ENCODE results near the gene AFDN. TPM values are rescaled to one million over a fixed set of nuclear protein-coding genes. Genes with fewer than 3 reads are reported as not detected.

Gene AFDN
- total and polyA plus RNA-seq, 10 of the 15 experiments (the other 5 are each of a cell fraction or from before 2014, with no cell fraction given), result 5.7 to 68.2 (median 45.1) TPM

- no peak overlapping the region for H3K9ac ChIP-seq (ENCODE audit: control insufficient read depth, insufficient read depth, low read length)
- intact Hi-C loops (cut with micrococcal nuclease; ENCODE audit: unreplicated experiment), result no loop called here
- ATAC-seq, result no peak
- no TSS peak for BruUV-seq (replicated peaks)
- no peak overlapping the region for H3K27ac ChIP-seq (ENCODE audit: control insufficient read depth, insufficient read depth)
- no peaks in the 10 kb centered on the region for H3K4me1 ChIP-seq (ENCODE audit: control insufficient read depth, insufficient read depth, low read length)
- no peak overlapping the region for H3K4me3 ChIP-seq
- H4K20me1 ChIP-seq (ENCODE audit: control insufficient read depth, insufficient read depth), result no peaks in the 10 kb centered on the region; the same call in 1 of the 2 replicates
- ChIA-PET POLR2A (no interaction called here), CTCF (no interaction called here), SMC1A (ENCODE audit: uncharacterized antibody, unreplicated experiment) (no interaction called here), RAD21 (ENCODE audit: unreplicated experiment) (no interaction called here)
- no peaks in the 10 kb centered on the region for H3K79me2 ChIP-seq (ENCODE audit: control insufficient read depth, insufficient read depth, low read length)
- no peaks in the 10 kb centered on the region for H3K27me3 ChIP-seq (replicated peaks in 1 of 2; ENCODE audit: control insufficient read depth in 2 of 2, insufficient read depth in 2 of 2, low read length in 1 of 2)
- H2AFZ ChIP-seq (ENCODE audit: control insufficient read depth, low read depth, low read length), result no peak overlapping the region
- no peak for FAIRE-seq
- no peak overlapping the region for H3K4me2 ChIP-seq (ENCODE audit: control insufficient read depth, insufficient read depth)
- no peak for DNase-seq (ENCODE audit: low read depth, low spot score)
- 46% methylated on average over 6 of the region's 6 CpGs for WGBS (ENCODE audit: insufficient coverage, insufficient replicate concordance, low lambda C conversion rate, missing lambda C conversion rate)
- TF ChIP-seq ASH2L (IDR thresholded peaks at IDR 0.05; ENCODE audit: borderline replicate concordance, low read depth) (no peak), NFYA (IDR thresholded peaks at IDR 0.05; ENCODE audit: borderline replicate concordance, low read depth, low read length) (no peak), GABPA (IDR thresholded peaks at IDR 0.05; ENCODE audit: low read depth) (no peak), ZNF384 (IDR thresholded peaks at IDR 0.05; ENCODE audit: borderline replicate concordance, low read depth, low read length) (no peak), RFX5 (IDR thresholded peaks at IDR 0.05; ENCODE audit: low read depth, low read length) (no peak)
- in situ Hi-C loops (cut with MboI), result no loop called here
- H3K36me3 ChIP-seq (ENCODE audit: control insufficient read depth in 2 of 2, insufficient read depth in 2 of 2, low read length in 1 of 2), result no peaks in the 10 kb centered on the region
- H3K9me3 ChIP-seq (replicated peaks; ENCODE audit: control insufficient read depth, insufficient read depth, low read length), result no peaks in the 10 kb centered on the region
Observed at GRCh38 chr6:167807200-167807599, 19.5 kb upstream of the AFDN start.

DNA sequence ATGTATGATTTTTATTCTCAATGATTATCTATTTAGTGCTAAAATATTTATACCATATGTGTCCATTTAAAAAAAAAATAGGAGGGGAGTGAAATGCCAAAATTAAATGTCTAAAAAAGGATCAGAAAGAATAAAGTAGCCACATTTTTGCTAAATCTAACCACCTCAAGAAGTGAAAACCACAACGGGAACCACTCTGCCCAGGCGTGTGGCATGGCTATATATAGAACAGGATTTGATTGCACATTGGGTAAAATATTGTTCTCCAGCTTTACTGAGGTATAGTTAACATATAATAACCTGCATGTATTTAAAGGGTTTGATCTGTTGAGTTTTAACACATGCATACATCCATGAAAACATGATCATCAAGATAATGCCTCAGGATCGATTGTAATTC is 19.0 kb upstream of the AFDN start:
- no peak for ATAC-seq
- no peak overlapping the region for H3K4me3 ChIP-seq
- no peaks in the 10 kb centered on the region for H3K9me3 ChIP-seq (replicated peaks; ENCODE audit: control insufficient read depth, insufficient read depth, low read length)
- no peak overlapping the region for H3K9ac ChIP-seq (ENCODE audit: control insufficient read depth, insufficient read depth, low read length)
- ChIA-PET POLR2A (no interaction called here), CTCF (interaction anchor here (0.6 to 0.8 kb wide), 2 partner anchors 50 to 456 kb away, joined by 3 to 4 read pairs; no protein-coding TSS in a partner anchor), RAD21 (ENCODE audit: unreplicated experiment) (no interaction called here), SMC1A (ENCODE audit: uncharacterized antibody, unreplicated experiment) (no interaction called here)
- in situ Hi-C loops (cut with MboI) (no loop called here), intact Hi-C loops (cut with micrococcal nuclease; ENCODE audit: unreplicated experiment) (no loop called here)
- FAIRE-seq, result no peak
- no peak for DNase-seq (ENCODE audit: low read depth, low spot score)
- TF ChIP-seq STAT1 (conservative IDR thresholded peaks at IDR 0.05), result no peak
- TF ChIP-seq BCLAF1 (IDR thresholded peaks at IDR 0.05), result no peak
- TF ChIP-seq ZBED1 (IDR thresholded peaks at IDR 0.05; ENCODE audit: borderline replicate concordance), result no peak
- no peak for TF ChIP-seq ELK1 (IDR thresholded peaks at IDR 0.05; ENCODE audit: low read depth, low read length)
- no peak for TF ChIP-seq TCF3 (IDR thresholded peaks at IDR 0.05; ENCODE audit: borderline replicate concordance, insufficient read depth, low read depth, low read length)
- TF ChIP-seq CHD4 (IDR thresholded peaks at IDR 0.05), result no peak
- no peaks in the 10 kb centered on the region for H3K4me1 ChIP-seq (ENCODE audit: control insufficient read depth, insufficient read depth, low read length)
- no peaks in the 10 kb centered on the region for H3K36me3 ChIP-seq (ENCODE audit: control insufficient read depth in 2 of 2, insufficient read depth in 2 of 2, low read length in 1 of 2)
- no peak overlapping the region for H2AFZ ChIP-seq (ENCODE audit: control insufficient read depth, low read depth, low read length)
- no peak overlapping the region for H3K27ac ChIP-seq (ENCODE audit: control insufficient read depth, insufficient read depth)
- BruUV-seq (replicated peaks), result no TSS peak
- 1% methylated on average over 3 of the region's 3 CpGs for WGBS (ENCODE audit: insufficient coverage, insufficient replicate concordance, low lambda C conversion rate, missing lambda C conversion rate)
- H3K4me2 ChIP-seq (ENCODE audit: control insufficient read depth, insufficient read depth), result no peak overlapping the region
- H4K20me1 ChIP-seq (ENCODE audit: control insufficient read depth, insufficient read depth), result no peaks in the 10 kb centered on the region; the same call in 1 of the 2 replicates
- no peaks in the 10 kb centered on the region for H3K79me2 ChIP-seq (ENCODE audit: control insufficient read depth, insufficient read depth, low read length)
- no peaks in the 10 kb centered on the region for H3K27me3 ChIP-seq (replicated peaks in 1 of 2; ENCODE audit: control insufficient read depth in 2 of 2, insufficient read depth in 2 of 2, low read length in 1 of 2)

All from GM12878 (cell line).